GM18868 (cell line): Measurements from ENCODE around the gene SLC14A1.

Experiments used
- ATAC-seq: cut with Tn5 transposase; IDR thresholded peaks from one replicate; pipeline ENCODE4 v1.9.1; 2021; ENCODE audit warnings: mild to moderate bottlenecking, moderate library complexity; ENCODE audit not compliant: unreplicated experiment

The SLC14A1 gene

DNA sequence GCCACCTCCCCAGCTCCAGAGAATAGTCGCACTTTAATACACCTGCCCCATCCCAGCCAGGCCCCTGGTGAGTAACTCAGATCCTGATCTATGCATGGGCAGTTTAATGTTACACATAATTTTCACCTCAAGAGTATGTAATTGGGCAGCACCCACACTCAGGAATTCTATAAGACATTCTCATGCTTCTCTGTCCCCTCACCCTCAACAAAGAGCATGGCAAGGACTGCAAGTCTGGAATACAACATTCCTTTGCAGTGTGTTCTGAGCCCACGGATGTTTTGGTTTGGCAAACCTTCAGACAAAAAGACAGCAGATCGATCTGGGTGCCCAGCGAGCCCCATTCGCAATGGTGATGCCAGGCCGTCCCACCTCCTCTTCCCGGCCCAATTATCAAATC lies 4.9 kb upstream of the SLC14A1 start:
- ATAC-seq: no peak

DNA sequence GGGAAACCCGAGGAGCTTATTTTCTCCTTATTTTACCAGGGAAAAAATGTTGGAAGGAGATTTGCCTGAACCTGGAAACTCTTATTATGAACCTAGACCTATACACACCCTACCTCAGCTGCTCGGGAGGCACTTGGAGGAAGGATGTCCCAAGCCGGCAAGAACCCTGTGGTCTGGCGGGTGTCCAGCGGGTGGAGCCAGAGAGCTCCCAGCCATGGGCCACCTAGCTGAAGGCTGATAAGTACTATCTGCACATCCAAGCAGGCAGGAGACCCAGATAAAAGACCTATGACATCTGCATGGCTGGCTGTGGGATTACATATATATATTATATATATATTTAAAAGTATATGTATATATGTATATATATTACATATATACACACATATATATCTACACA lies 1.1 kb upstream of the SLC14A1 start:
- peak; percentile 98 for ATAC-seq

GRCh38 chr18:45724601-45725000 lies 620 bp downstream of the SLC14A1 start:
- ATAC-seq: no peak

- no peak for ATAC-seq
These were observed 1.4 kb downstream of the SLC14A1 start for GRCh38 chr18:45725336-45725735.

GRCh38 chr18:45726603-45727002 lies 2.6 kb downstream of the SLC14A1 start:
- ATAC-seq: no peak

- no peak for ATAC-seq
These were observed 3.1 kb downstream of the SLC14A1 start for GRCh38 chr18:45727068-45727467.

GRCh38 chr18:45728336-45729010 lies 4.5 kb downstream of the SLC14A1 start:
- no peak for ATAC-seq

DNA sequence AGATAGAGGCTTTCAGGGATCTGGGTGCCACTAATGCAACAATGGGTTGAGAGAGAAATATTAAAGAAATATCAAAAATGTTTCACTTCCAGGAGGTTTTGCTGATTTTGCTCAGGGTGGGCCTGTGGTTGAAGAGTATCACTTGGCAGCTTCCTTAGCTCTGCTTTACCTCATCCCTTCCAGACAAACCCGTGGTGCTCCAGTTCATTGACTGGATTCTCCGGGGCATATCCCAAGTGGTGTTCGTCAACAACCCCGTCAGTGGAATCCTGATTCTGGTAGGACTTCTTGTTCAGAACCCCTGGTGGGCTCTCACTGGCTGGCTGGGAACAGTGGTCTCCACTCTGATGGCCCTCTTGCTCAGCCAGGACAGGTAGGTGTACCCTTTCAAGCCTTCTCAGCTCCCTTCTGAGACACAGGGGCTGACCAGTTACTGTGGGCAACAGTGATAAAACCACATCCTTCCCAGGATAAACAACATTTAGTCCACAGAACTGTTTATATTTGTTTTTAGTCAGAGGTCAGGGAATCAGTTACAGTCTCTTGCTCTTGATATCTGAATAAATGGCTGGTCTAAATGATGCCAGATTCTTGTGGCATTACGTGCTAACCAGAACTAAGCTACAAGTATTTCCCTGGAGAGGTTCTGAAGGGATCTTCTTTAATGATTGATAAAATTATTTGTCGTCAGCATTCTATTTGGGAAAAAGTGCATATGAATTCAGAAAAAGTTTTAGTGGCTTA lies 7.0 kb downstream of the SLC14A1 start:
- ATAC-seq: no peak

GRCh38 chr18:45731716-45732115 lies 7.7 kb downstream of the SLC14A1 start:
- ATAC-seq: no peak

- no peak for ATAC-seq
These were observed 9.6 kb downstream of the SLC14A1 start for GRCh38 chr18:45733535-45733934.

DNA sequence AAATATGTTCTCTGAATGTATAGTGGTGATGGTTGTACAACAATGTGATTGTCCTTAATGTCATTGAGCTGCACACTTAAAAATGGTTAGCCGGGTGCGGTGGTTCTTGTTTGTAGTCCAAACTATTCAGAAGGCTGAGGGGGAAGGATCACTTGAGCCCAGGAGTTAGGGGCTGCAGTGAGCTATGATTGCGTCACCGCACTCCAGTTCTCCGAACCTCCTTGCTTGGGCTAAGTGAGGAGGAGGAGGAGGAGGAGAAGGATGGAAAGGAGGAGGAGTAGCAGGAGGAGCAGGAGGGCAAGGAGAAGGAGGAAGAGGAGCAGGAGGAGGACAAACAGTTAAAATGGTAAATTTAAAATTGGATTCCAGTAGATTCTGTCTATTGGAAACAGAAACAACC lies 10.5 kb downstream of the SLC14A1 start:
- ATAC-seq: no peak

GRCh38 chr18:45734944-45735343 lies 11.0 kb downstream of the SLC14A1 start:
- no peak for ATAC-seq

DNA sequence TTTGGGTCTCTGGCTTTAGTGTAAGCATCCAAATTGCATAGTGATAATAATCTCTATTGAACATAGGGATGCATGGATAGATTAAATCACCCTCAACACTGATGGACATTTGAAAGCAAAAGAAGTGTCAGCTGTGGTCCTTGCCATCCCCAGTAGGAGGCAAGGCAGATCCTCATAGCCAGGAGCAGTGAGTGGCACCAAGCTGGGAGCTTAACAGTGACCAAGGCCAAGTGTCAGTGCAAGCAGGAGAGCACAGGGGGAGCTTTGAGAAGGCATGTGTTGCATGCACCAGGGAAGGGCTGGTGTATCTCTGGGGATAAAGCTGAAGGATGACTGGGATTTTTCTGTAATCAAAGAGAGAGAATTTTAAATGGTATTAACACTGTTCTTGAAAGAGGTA lies 14.7 kb downstream of the SLC14A1 start:
- no peak for ATAC-seq

- no peak for ATAC-seq
These were observed 15.3 kb downstream of the SLC14A1 start for GRCh38 chr18:45739268-45739667.

DNA sequence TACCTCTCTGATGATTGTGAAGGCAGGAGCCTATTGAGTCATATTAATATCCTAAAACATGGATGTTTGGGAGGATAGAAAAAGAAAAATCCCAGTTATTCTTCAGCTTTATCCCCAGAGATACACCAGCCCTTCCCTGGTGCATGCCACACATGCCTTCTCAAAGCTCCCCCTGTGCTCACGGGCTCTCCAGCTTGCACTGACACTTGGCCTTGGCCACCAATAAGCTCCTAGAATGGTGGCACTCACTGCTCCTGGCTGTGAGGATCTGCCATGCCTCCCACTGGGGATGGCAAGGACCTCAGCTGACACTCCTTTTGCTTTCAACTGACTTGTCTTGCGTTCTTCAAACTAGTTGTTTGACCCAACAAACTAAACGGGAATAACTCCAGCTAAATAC lies 15.9 kb downstream of the SLC14A1 start:
- ATAC-seq: no peak

DNA sequence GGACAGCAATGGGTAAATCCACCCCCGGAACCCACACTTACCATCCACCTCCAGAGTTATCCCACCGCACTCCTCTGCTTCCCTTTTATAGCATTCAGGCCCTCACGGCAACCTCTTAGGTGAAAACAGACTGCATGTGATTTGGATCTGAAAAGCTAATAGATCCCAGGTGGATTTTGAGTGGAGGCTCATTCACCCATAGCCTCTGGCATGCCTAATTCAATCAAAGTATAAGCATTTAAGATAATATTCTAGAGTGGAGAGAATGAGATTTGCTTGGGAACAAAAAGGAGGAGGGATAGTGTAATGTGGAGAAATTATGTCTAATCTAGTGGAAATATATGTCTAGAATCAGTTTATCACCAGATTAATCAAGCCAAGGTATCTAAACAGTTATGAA lies 17.1 kb downstream of the SLC14A1 start:
- no peak for ATAC-seq

DNA sequence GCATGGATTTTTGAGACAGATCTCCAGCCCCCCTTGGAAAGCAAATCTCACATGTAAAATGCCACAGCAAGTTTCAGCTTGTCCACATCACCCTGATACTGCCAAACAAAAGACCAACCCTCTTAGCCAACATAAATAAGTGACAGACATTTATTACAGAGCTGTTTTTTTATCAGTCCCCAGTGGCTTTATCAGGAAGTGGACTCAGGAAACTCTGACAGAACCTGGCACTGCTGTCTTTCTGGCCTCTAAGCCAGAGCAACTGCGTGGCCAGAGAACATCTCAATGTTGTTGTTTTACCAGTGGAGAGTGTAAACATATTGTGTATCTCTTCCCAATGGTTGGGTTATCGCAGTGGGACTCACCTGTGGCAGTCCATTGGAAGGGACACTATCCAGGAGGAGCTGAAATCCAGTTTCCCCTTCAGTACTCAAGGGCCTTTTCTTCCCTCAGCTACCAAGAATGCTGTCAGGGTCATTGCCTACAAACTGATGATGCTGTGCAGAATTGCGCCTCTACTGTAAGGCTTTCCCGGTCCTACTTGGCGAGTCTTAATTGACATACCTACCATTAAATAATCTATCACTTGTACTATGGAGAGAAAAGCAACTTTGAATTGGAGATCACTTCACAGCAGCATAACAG lies 22.0 kb downstream of the SLC14A1 start:
- ATAC-seq: no peak

GRCh38 chr18:45748501-45748900 lies 24.5 kb downstream of the SLC14A1 start:
- no peak for ATAC-seq

- peak; percentile 76 for ATAC-seq
These were observed 26.1 kb downstream of the SLC14A1 start for GRCh38 chr18:45749918-45750689.

- no peak for ATAC-seq
These were observed 27.8 kb downstream of the SLC14A1 start for GRCh38 chr18:45751766-45752165.

GRCh38 chr18:45752681-45753080 lies 28.7 kb downstream of the SLC14A1 start:
- ATAC-seq: no peak
